NCI-H187 treated with DMSO at 0.1 percent for 48 hours (cell line): Measurements from ENCODE around the gene MAN1B1.
A peak's percentile ranks its signal among the peaks of the same experiment; 100 is the strongest.

Experiments
- DNase-seq: peaks from one replicate; lab custom pipeline; 2025; lab: John Stamatoyannopoulos, UW

The MAN1B1 gene

GRCh38 chr9:137086531-137087408 lies at the start of gene MAN1B1:
TSS of gene MAN1B1 (plus strand) at chr9:137086985. CDS start at chr9:137087000, 15 bp downstream.
- DNase-seq, result peak; percentile 77

GRCh38 chr9:137037035-137037434 lies 49.8 kb upstream of the MAN1B1 start:
- no peak for DNase-seq

GRCh38 chr9:137037483-137037882 lies 49.3 kb upstream of the MAN1B1 start:
- DNase-seq, result no peak

- no peak for DNase-seq
Measured at GRCh38 chr9:137038916-137039315, 47.9 kb upstream of the MAN1B1 start.

- DNase-seq, result no peak
Measured at GRCh38 chr9:137039611-137040366, 47.0 kb upstream of the MAN1B1 start.

GRCh38 chr9:137040568-137040967 lies 46.2 kb upstream of the MAN1B1 start:
- no peak for DNase-seq

GRCh38 chr9:137041124-137041523 lies 45.7 kb upstream of the MAN1B1 start:
- no peak for DNase-seq

- no peak for DNase-seq
Measured at GRCh38 chr9:137042751-137043727, 43.7 kb upstream of the MAN1B1 start.

GRCh38 chr9:137044037-137044436 lies 42.7 kb upstream of the MAN1B1 start:
- DNase-seq, result no peak

- DNase-seq, result no peak
Measured at GRCh38 chr9:137044502-137045177, 42.1 kb upstream of the MAN1B1 start.

GRCh38 chr9:137045294-137046087 lies 41.3 kb upstream of the MAN1B1 start:
- DNase-seq, result no peak

GRCh38 chr9:137046088-137046787 lies 40.5 kb upstream of the MAN1B1 start, which contains the start of gene NPDC1:
TSS of gene NPDC1 (minus strand) at chr9:137046177. CDS start at chr9:137045989, 188 bp downstream.
- DNase-seq, result no peak

GRCh38 chr9:137048655-137049543 lies 37.9 kb upstream of the MAN1B1 start:
- no peak for DNase-seq

- DNase-seq, result no peak
Measured at GRCh38 chr9:137049544-137050449, 37.0 kb upstream of the MAN1B1 start.

- no peak for DNase-seq
Measured at GRCh38 chr9:137050570-137050969, 36.2 kb upstream of the MAN1B1 start.

GRCh38 chr9:137051145-137051724 lies 35.5 kb upstream of the MAN1B1 start:
- DNase-seq, result no peak

GRCh38 chr9:137052293-137052692 lies 34.5 kb upstream of the MAN1B1 start:
- no peak for DNase-seq
